ENCODE data around the gene CYP2D6. TPM values are rescaled to one million over a fixed set of nuclear protein-coding genes. Genes with fewer than 3 reads are reported as not detected.
A peak's percentile ranks its signal among the peaks of the same experiment; 100 is the strongest.

Gene CYP2D6
- total and polyA plus RNA-seq, 2 of the 13 experiments (the other 11 are each of a cell fraction or from before 2014, with no cell fraction given), result 1.0 to 3.7 TPM

- TF ChIP-seq ZNF710 (CRISPR knock-in tag; IDR thresholded peaks at IDR 0.05; ENCODE audit: borderline replicate concordance), result peak; percentile 62; the same call in 1 of the 2 replicates
- no peak for TF ChIP-seq REL (CRISPR knock-in tag; conservative IDR thresholded peaks at IDR 0.05)
- TF ChIP-seq SIN3A (IDR thresholded peaks at IDR 0.05; ENCODE audit: borderline replicate concordance, low read depth, low read length), result peak; percentile 35; the same call in 1 of the 2 replicates
- peak; percentile 78; the same call in 1 of the 2 replicates for TF ChIP-seq SATB2 (CRISPR knock-in tag; IDR thresholded peaks at IDR 0.05)
- TF ChIP-seq FOXA3 (CRISPR knock-in tag; IDR thresholded peaks at IDR 0.05), result peak; percentile 40; the same call in 1 of the 2 replicates
- no peak for TF ChIP-seq ZNF790 (CRISPR knock-in tag; IDR thresholded peaks at IDR 0.05; ENCODE audit: borderline replicate concordance)
- TF ChIP-seq HINFP (CRISPR knock-in tag; IDR thresholded peaks at IDR 0.05; ENCODE audit: low read depth), result peak; percentile 95
- TF ChIP-seq ARID2 (CRISPR knock-in tag; IDR thresholded peaks at IDR 0.05; ENCODE audit: borderline replicate concordance), result 0 out of 2 replicates have a peak, but pooled peaks have one; percentile 19
- TF ChIP-seq ZSCAN22 (CRISPR knock-in tag; IDR thresholded peaks at IDR 0.05), result no peak; the same call in 1 of the 2 replicates
- peak; percentile 88 for TF ChIP-seq FOXC1 (CRISPR knock-in tag; IDR thresholded peaks at IDR 0.05; ENCODE audit: borderline replicate concordance)
- TF ChIP-seq MXI1 (IDR thresholded peaks at IDR 0.05; ENCODE audit: borderline replicate concordance, low read depth, low read length), result peak; percentile 78; the same call in 1 of the 3 replicates
- TF ChIP-seq FOXK2 (IDR thresholded peaks at IDR 0.05), result peak; percentile 21; the same call in 1 of the 2 replicates
- no peak for TF ChIP-seq MLLT10 (CRISPR knock-in tag; IDR thresholded peaks at IDR 0.05)
- peak; percentile 50 for TF ChIP-seq ZSCAN9 (CRISPR knock-in tag; IDR thresholded peaks at IDR 0.05; ENCODE audit: borderline replicate concordance)
- TF ChIP-seq ZNF138 (CRISPR knock-in tag; IDR thresholded peaks at IDR 0.05; ENCODE audit: low read depth), result peak; percentile 91; the same call in 1 of the 2 replicates
- TF ChIP-seq ZNF772 (CRISPR knock-in tag; IDR thresholded peaks at IDR 0.05), result 0 out of 2 replicates have a peak, but pooled peaks have one; percentile 54
- TF ChIP-seq YEATS2 (CRISPR knock-in tag; IDR thresholded peaks at IDR 0.05; ENCODE audit: borderline replicate concordance), result peak; percentile 70
- TF ChIP-seq TBP (CRISPR knock-in tag; IDR thresholded peaks at IDR 0.05), result no peak
- TF ChIP-seq MED8 (CRISPR knock-in tag; IDR thresholded peaks at IDR 0.05; ENCODE audit: insufficient replicate concordance), result no peak
- TF ChIP-seq ZNF672 (CRISPR knock-in tag; IDR thresholded peaks at IDR 0.05), result no peak
- no peak for TF ChIP-seq NCOA2 (CRISPR knock-in tag; IDR thresholded peaks at IDR 0.05)
- peak; percentile 72 for TF ChIP-seq ZNF777 (CRISPR knock-in tag; IDR thresholded peaks at IDR 0.05)
- TF ChIP-seq NONO (IDR thresholded peaks at IDR 0.05), result no peak
- peak; percentile 75 for TF ChIP-seq NONO (CRISPR knock-in tag; conservative IDR thresholded peaks at IDR 0.05)
Observed at GRCh38 chr22:42090596-42091454, 39.8 kb downstream of the CYP2D6 start, which contains the start of gene NDUFA6 (continued).

Measured in HepG2 (cell line).